VCaP (cell line): ENCODE data around the gene SH3BP2.

Source experiments
- H3K27ac ChIP-seq: fragments of 450-650 bp; 2 replicates; pipeline ENCODE4 v1.5.1; 2017
- TF ChIP-seq, protein P1 (sequence below): fragments of 450-650 bp; conservative IDR thresholded peaks from 2 replicates; pipeline ENCODE4 v1.5.1; 2017; ENCODE audit warnings: mild to moderate bottlenecking, moderate library complexity

The SH3BP2 gene

DNA sequence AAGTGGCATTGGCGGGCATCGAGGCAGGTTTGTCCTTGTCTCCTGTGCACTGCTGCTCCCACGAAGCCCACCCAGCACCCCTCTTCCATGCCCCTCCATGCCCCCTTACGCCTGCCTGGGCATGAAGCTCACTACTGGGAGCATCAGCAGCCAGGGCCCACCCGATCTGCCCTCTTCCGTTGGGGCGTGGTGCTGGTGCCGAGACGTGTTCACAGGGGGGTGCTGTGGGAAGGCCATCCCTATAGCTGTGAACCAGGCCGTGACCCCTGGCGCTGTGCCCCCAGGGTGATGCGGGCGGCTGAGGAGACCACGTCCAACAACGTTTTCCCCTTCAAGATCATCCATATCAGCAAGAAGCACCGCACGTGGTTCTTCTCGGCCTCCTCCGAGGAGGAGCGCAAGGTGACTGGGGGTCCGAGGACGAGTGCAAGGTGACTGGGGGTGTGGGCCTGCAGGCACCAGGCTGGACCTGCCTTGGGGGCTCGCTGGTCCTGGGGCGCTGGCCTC lies 31.5 kb downstream of the SH3BP2 start:
- TF ChIP-seq, protein P1, sequence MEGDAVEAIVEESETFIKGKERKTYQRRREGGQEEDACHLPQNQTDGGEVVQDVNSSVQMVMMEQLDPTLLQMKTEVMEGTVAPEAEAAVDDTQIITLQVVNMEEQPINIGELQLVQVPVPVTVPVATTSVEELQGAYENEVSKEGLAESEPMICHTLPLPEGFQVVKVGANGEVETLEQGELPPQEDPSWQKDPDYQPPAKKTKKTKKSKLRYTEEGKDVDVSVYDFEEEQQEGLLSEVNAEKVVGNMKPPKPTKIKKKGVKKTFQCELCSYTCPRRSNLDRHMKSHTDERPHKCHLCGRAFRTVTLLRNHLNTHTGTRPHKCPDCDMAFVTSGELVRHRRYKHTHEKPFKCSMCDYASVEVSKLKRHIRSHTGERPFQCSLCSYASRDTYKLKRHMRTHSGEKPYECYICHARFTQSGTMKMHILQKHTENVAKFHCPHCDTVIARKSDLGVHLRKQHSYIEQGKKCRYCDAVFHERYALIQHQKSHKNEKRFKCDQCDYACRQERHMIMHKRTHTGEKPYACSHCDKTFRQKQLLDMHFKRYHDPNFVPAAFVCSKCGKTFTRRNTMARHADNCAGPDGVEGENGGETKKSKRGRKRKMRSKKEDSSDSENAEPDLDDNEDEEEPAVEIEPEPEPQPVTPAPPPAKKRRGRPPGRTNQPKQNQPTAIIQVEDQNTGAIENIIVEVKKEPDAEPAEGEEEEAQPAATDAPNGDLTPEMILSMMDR: no peak
- no peak overlapping the region for H3K27ac ChIP-seq

GRCh38 chr4:2824836-2825381 lies 32.0 kb downstream of the SH3BP2 start:
- TF ChIP-seq, protein P1: no peak
- no peak overlapping the region for H3K27ac ChIP-seq

DNA sequence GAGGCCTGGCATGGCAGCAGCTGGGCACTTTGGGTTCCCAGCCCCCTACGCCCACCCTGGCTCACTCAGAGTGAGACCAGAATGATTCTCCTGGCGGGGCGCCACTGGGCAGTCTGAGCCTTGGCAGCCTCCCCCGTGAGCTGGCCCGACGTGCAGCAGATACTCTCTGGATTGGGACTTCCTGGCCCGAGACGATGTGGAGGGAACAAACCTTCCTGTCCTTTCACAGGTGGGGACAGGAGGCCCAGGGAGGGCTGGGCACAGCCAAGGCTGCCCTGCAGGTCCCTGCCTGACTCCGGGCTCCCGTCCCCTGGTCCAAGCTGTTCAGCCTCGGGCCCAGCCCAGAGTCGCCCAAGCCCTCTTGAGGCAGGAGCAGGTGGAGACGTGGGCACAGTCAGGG lies 32.9 kb downstream of the SH3BP2 start:
- H3K27ac ChIP-seq: no peak overlapping the region
- TF ChIP-seq, protein P1: no peak

GRCh38 chr4:2827071-2827873 lies 34.4 kb downstream of the SH3BP2 start:
- H3K27ac ChIP-seq: no peak overlapping the region

DNA sequence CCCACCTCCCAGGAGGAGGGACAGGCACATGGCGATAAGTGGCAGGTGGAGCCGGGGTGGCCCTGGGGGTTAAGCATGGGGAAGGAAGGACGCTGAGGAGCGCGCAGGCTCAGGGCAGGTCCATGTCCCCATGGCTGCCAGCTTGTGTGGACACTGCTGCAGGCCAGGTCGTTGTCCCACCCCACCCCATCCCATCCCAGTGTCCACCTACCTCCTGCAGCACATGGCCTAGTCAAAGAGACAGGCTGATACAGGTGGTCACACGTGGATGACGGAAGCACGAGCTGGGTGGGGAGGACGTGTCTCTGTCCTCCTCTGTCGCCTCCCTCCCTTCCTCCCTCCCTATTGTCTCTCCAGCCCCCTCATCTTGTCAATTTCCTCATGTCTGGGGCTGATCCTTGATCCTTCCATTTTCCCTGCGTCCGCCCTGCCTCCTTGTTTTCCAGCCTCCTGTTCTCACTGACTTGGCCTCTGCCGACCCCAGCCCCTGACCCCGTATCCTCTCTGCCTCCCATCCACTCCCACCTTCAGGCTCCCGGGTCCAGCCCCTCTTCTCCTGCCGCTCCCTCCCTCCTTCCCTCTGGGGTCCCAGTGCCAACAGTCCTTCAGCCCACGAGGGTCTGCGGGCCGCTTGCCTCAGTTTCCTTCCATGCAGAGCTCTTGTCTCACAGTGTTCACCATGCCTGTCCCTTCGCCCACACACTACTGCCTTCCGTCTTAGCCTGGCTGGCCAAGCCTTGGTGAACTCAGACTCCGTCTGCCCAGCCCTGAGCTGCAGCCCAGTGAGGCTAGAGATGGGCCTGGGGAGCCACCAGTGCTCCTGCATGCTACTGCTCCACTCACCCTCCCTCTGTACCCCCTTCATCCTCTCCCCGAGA lies 35.2 kb downstream of the SH3BP2 start:
- TF ChIP-seq, protein P1: no peak
- no peak overlapping the region for H3K27ac ChIP-seq

More at GRCh38 chr4:2827071-2827873, 34.4 kb downstream of the SH3BP2 start:
- TF ChIP-seq, protein P1: no peak

GRCh38 chr4:2828758-2829181 lies 35.9 kb downstream of the SH3BP2 start:
- H3K27ac ChIP-seq: no peak overlapping the region
- TF ChIP-seq, protein P1: no peak

GRCh38 chr4:2829321-2829932 lies 36.5 kb downstream of the SH3BP2 start:
- no peak overlapping the region for H3K27ac ChIP-seq
- TF ChIP-seq, protein P1: no peak
